D721Med (cell line): ENCODE results near the gene ROBO1.

Source experiments
- DNase-seq: peaks from one replicate; pipeline ENCODE4 v3.0.0; 2011; ENCODE audit warnings: low spot score; ENCODE audit not compliant: insufficient read length
- FAIRE-seq: peaks from 2 replicates; lab custom pipeline; 2011; peaks lifted over from hg19 to GRCh38; lab: Jason Lieb, UNC
- CTCF ChIP-seq: IDR thresholded peaks from 2 replicates; pipeline ENCODE4 v1.5.1; 2012; ENCODE audit warnings: mild to moderate bottlenecking, control low read depth; ENCODE audit not compliant: insufficient read depth; ENCODE audit errors: missing control alignments

ROBO1 gene

GRCh38 chr3:78992830-78993229 lies 775.0 kb downstream of the ROBO1 start:
- DNase-seq (no peak), FAIRE-seq (peak; percentile 29)
- no peak for TF ChIP-seq CTCF

- FAIRE-seq (no peak), DNase-seq (no peak)
These were observed 775.4 kb downstream of the ROBO1 start for GRCh38 chr3:78992400-78992799.

GRCh38 chr3:78991656-78992055 lies 776.1 kb downstream of the ROBO1 start:
- no peak for TF ChIP-seq CTCF
- FAIRE-seq (peak; percentile 75), DNase-seq (no peak)

More at GRCh38 chr3:78992400-78992799, 775.4 kb downstream of the ROBO1 start:
- no peak for TF ChIP-seq CTCF

DNA sequence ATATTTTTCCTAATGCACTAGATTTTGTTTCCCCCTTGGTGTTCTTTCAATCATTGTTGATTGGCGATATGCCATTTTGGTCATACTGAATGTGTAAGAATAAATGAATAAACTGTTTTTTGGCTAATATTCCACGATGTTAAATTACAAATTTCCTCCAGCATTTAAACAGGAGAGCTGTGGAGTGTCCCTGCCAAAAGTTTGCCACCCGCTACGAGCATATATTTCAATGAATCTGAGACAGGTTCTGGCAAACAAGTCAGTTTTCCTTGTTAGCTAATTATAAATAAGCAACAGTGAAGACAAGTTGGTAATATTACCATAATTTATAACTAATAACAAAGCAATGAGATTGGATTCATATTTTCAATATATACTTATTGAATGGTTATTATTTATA lies 777.6 kb downstream of the ROBO1 start:
- FAIRE-seq (no peak), DNase-seq (no peak)
- no peak for TF ChIP-seq CTCF

- FAIRE-seq: peak; percentile 51
- no peak for DNase-seq
- peak; percentile 53 for TF ChIP-seq CTCF
These were observed 779.5 kb downstream of the ROBO1 start for GRCh38 chr3:78988324-78988723.

- TF ChIP-seq CTCF: no peak
- FAIRE-seq: peak; percentile 84
- no peak for DNase-seq
These were observed 781.2 kb downstream of the ROBO1 start for GRCh38 chr3:78986416-78987101.

- TF ChIP-seq CTCF: no peak
- DNase-seq (no peak), FAIRE-seq (no peak)
These were observed 781.8 kb downstream of the ROBO1 start for GRCh38 chr3:78985981-78986380.
